Stimulated activated naive CD8-positive, alpha-beta T cell treated with anti-CD3 and anti-CD28 coated beads, Interleukin-15, Interleukin-2, amounts not matched to agents 100 U/mL and 50 U/mL, for 24 hours (primary cell): Measurements from ENCODE around the gene FAM161B.
"Not testable (repeated sequence)": the region's sequence is repeated elsewhere in the genome, so short reads cannot be mapped to it uniquely, and the experiment has no call there.

ENCODE experiments used
- ATAC-seq: fragments of 150-1000 bp; cut with Tn5 transposase; one replicate; pipeline ENCODE4 v1.10.0; 2021
- DNase-seq: peaks from one replicate; pipeline ENCODE4 v3.0.0; 2021

Gene FAM161B

GRCh38 chr14:73942180-73942579, 7.7 kb downstream of the FAM161B start:
- ATAC-seq (no peak), DNase-seq (no peak)

GRCh38 chr14:73937012-73937411, 12.9 kb downstream of the FAM161B start:
- DNase-seq (no peak), ATAC-seq (no peak)

GRCh38 chr14:73936548-73936947, 13.3 kb downstream of the FAM161B start:
- ATAC-seq (no peak), DNase-seq (no peak)

GRCh38 chr14:73935666-73936065, 14.2 kb downstream of the FAM161B start:
- DNase-seq (no peak), ATAC-seq (no peak)

- DNase-seq (no peak), ATAC-seq (no peak)
Observed at GRCh38 chr14:73924337-73924736, 25.6 kb downstream of the FAM161B start.

- not testable (repeated sequence) for DNase-seq, ATAC-seq
Observed at GRCh38 chr14:73919457-73919856, 30.4 kb downstream of the FAM161B start.

GRCh38 chr14:73916324-73916723, 33.6 kb downstream of the FAM161B start:
- no peak for ATAC-seq
- no peak for DNase-seq

GRCh38 chr14:73913256-73913655, 36.6 kb downstream of the FAM161B start:
- DNase-seq (no peak), ATAC-seq (no peak)

- no peak for ATAC-seq
- no peak for DNase-seq
Observed at GRCh38 chr14:73909681-73910080, 40.2 kb downstream of the FAM161B start.

- no peak for DNase-seq
- ATAC-seq, result no peak
Observed at GRCh38 chr14:73903028-73903427, 46.9 kb downstream of the FAM161B start.

- ATAC-seq, result no peak
- DNase-seq, result no peak
Observed at GRCh38 chr14:73896521-73896920, 53.4 kb downstream of the FAM161B start.

GRCh38 chr14:73895939-73896338, 54.0 kb downstream of the FAM161B start:
- no peak for DNase-seq
- ATAC-seq, result no peak

GRCh38 chr14:73894180-73894687, 55.7 kb downstream of the FAM161B start:
- not testable (repeated sequence) for DNase-seq, ATAC-seq

- no peak for ATAC-seq
- no peak for DNase-seq
Observed at GRCh38 chr14:73889376-73889775, 60.5 kb downstream of the FAM161B start.

- no peak for DNase-seq
- ATAC-seq, result no peak
Observed at GRCh38 chr14:73888971-73889370, 60.9 kb downstream of the FAM161B start.

GRCh38 chr14:73888460-73888725, 61.5 kb downstream of the FAM161B start:
- ATAC-seq (no peak), DNase-seq (no peak)

GRCh38 chr14:73887694-73888459, 62.0 kb downstream of the FAM161B start:
- ATAC-seq, result no peak
- DNase-seq, result no peak

GRCh38 chr14:73887318-73887616, 62.6 kb downstream of the FAM161B start:
- no peak for ATAC-seq
- no peak for DNase-seq

GRCh38 chr14:73886449-73887317, 63.2 kb downstream of the FAM161B start, which contains the start of gene ZNF410:
ZNF410 (plus strand) TSS chr14:73886859; CDS start chr14:73892176, 5,317 bp downstream.
- peak; percentile 95 for DNase-seq
- ATAC-seq, result peak; percentile 100

GRCh38 chr14:73884438-73885190, 65.3 kb downstream of the FAM161B start:
- ATAC-seq, result no peak

More at GRCh38 chr14:73884438-73885190, 65.3 kb downstream of the FAM161B start:
- DNase-seq, result no peak
